D721Med (cell line): ENCODE data around the gene GRAMD2A.

ENCODE experiments used
- DNase-seq: peaks from one replicate; pipeline ENCODE4 v3.0.0; 2011; ENCODE audit warnings: low spot score; ENCODE audit not compliant: insufficient read length
- FAIRE-seq: peaks from 2 replicates; lab custom pipeline; 2011; peaks lifted over from hg19 to GRCh38; lab: Jason Lieb, UNC
- TF ChIP-seq, protein P1 (sequence below): IDR thresholded peaks from 2 replicates; pipeline ENCODE4 v1.5.1; 2012; ENCODE audit warnings: mild to moderate bottlenecking, control low read depth; ENCODE audit not compliant: insufficient read depth; ENCODE audit errors: missing control alignments

Gene GRAMD2A

GRCh38 chr15:72229947-72230196, 32.3 kb upstream of the GRAMD2A start:
- TF ChIP-seq, protein P1, sequence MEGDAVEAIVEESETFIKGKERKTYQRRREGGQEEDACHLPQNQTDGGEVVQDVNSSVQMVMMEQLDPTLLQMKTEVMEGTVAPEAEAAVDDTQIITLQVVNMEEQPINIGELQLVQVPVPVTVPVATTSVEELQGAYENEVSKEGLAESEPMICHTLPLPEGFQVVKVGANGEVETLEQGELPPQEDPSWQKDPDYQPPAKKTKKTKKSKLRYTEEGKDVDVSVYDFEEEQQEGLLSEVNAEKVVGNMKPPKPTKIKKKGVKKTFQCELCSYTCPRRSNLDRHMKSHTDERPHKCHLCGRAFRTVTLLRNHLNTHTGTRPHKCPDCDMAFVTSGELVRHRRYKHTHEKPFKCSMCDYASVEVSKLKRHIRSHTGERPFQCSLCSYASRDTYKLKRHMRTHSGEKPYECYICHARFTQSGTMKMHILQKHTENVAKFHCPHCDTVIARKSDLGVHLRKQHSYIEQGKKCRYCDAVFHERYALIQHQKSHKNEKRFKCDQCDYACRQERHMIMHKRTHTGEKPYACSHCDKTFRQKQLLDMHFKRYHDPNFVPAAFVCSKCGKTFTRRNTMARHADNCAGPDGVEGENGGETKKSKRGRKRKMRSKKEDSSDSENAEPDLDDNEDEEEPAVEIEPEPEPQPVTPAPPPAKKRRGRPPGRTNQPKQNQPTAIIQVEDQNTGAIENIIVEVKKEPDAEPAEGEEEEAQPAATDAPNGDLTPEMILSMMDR: no peak
- DNase-seq: no peak
- no peak for FAIRE-seq

- TF ChIP-seq, protein P1: no peak
- DNase-seq (no peak), FAIRE-seq (no peak)
Observed at GRCh38 chr15:72229076-72229946, 31.7 kb upstream of the GRAMD2A start.

DNA sequence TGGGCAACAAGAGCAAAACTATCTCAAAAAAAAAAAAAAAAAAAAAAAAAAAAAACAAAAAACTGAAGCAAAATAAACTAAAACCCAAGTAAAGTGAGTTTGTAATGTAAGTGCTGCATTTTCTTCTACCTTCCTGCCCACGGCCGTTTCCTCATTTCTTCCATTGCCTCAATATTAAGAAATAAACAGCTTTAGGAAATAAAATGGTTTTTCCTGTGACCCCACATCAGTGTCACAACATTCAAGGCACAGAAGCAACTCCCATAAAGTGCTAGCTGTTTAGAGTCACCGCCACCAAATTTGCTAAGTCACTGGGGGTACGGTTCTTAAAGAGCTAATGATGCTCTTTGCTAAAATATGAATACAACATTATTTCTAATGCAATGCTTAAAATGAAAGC, 30.1 kb upstream of the GRAMD2A start:
- FAIRE-seq (no peak), DNase-seq (no peak)
- TF ChIP-seq, protein P1: no peak

DNA sequence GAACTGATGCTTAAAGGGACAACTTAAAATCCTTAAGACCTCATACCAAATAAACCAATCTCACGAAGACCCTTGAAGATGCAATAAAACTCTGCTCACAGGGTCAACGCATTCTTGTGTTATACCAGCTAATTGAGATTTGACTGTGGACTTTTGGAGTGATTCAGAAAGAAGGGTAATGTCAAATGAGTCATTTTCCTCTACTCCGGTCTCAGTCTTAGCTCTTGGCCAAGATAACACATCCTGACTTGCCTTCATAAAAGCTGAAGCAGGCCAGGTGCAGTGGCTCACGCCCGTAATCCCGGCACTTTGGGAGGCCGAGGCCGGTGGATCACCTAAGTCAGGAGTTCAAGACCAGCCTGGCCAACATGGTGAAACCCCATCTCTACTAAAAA, 29.6 kb upstream of the GRAMD2A start:
- no peak for FAIRE-seq
- DNase-seq: no peak
- TF ChIP-seq, protein P1: no peak

DNA sequence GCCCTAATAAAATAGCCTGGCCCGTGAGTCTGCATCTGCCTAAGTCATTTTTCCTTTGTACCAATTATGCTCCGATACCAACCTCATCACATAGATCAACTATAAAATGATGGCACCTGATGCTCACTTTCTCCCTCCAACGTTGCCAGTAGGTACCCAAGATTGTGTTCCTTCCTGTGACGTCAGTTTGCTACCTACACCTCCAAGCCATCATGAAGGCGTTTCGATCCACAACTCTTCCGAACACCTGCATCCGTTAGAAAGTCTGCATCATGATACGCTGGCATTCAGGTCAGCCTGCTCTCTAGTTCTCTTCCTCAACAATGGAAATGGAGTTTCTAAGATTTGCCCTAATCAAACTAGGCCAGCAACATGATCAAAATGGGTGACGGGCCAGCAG, 25.7 kb upstream of the GRAMD2A start:
- TF ChIP-seq, protein P1: no peak

GRCh38 chr15:72222393-72222792, 24.8 kb upstream of the GRAMD2A start:
- DNase-seq (no peak), FAIRE-seq (no peak)
- TF ChIP-seq, protein P1: no peak

More for the DNA sequence above, 25.7 kb upstream of the GRAMD2A start:
- no peak for DNase-seq
- no peak for FAIRE-seq

DNA sequence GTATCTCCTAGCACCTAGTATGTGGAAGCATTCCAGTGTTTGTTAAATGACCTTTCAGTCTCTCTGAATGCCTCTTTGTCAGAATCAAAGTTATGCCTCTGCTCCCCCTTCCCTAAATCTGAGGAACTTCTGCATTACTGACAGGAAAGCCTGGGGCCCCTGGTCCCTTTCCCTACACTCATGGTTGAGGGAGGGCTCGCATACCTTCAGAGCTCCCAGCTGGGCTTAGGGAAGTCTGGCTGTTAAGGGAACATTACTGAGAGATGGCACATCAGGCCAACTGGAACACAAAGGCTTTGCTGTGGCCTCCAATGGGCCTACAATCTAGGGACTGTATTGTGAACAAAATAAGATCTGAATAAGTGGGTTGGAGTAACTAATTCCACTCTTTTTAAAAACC, 23.1 kb upstream of the GRAMD2A start:
- DNase-seq: no peak
- TF ChIP-seq, protein P1: no peak
- no peak for FAIRE-seq
